C4-2B (cell line): ENCODE results near the gene FKBP10.

ENCODE experiments used
- ZFX ChIP-seq: fragments of 450-650 bp; IDR thresholded peaks from 2 replicates; pipeline ENCODE4 v1.6.1; 2017
- TF ChIP-seq, protein P1 (sequence below): fragments of 450-650 bp; conservative IDR thresholded peaks from 2 replicates; pipeline ENCODE4 v1.5.1; 2017; ENCODE audit warnings: mild to moderate bottlenecking

DNA sequence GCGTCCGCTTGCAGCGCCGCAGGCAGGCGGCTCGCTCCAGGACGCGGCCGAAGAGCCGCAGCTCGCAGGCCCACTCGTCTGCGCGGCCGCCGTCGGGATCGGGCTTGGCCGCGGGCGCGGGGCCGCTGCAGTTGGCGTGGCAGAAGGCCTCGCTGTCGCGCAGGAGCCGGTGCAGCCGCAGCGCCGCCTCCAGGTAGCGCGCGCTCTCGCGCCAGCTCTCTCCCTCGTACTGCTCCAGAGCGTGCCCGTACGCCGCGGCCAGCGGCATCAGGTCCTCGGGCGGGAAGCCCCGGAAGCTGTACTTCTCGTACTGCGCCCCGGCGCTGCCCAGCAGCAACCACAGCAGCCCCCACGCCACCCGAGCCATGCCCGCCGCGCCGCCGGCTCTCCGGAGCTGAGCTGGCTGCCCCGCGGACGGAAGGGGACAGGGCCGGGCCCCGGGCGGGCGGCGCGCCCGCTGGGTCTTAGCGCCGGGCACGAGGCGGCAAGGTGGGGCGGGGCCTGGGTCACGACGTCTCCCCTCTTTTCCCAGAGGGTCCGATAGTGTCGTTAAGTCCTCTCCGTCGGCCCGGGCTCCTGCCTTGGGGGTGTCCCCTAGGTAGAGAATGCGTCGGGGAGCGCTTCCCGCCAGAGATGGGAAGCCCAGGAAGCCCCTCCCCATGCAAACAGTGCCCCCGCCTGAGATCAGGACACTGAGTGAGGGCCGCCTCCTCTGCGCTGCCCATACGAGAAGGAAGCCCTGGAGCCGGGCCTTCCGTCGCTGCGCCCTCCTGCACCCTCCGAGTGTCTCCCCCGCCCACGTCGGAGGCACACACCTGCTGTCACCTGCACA is 1.0 kb upstream of the FKBP10 start, which contains the start of gene P3H4:
- TF ChIP-seq, protein P1, sequence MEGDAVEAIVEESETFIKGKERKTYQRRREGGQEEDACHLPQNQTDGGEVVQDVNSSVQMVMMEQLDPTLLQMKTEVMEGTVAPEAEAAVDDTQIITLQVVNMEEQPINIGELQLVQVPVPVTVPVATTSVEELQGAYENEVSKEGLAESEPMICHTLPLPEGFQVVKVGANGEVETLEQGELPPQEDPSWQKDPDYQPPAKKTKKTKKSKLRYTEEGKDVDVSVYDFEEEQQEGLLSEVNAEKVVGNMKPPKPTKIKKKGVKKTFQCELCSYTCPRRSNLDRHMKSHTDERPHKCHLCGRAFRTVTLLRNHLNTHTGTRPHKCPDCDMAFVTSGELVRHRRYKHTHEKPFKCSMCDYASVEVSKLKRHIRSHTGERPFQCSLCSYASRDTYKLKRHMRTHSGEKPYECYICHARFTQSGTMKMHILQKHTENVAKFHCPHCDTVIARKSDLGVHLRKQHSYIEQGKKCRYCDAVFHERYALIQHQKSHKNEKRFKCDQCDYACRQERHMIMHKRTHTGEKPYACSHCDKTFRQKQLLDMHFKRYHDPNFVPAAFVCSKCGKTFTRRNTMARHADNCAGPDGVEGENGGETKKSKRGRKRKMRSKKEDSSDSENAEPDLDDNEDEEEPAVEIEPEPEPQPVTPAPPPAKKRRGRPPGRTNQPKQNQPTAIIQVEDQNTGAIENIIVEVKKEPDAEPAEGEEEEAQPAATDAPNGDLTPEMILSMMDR, result peak; percentile 93
- TF ChIP-seq ZFX, result peak; percentile 97
